ENCODE data around the gene CCNB1.
"Not testable (repeated sequence)": the region's sequence is repeated elsewhere in the genome, so short reads cannot be mapped to it uniquely, and the experiment has no call there.

The CCNB1 gene

DNA sequence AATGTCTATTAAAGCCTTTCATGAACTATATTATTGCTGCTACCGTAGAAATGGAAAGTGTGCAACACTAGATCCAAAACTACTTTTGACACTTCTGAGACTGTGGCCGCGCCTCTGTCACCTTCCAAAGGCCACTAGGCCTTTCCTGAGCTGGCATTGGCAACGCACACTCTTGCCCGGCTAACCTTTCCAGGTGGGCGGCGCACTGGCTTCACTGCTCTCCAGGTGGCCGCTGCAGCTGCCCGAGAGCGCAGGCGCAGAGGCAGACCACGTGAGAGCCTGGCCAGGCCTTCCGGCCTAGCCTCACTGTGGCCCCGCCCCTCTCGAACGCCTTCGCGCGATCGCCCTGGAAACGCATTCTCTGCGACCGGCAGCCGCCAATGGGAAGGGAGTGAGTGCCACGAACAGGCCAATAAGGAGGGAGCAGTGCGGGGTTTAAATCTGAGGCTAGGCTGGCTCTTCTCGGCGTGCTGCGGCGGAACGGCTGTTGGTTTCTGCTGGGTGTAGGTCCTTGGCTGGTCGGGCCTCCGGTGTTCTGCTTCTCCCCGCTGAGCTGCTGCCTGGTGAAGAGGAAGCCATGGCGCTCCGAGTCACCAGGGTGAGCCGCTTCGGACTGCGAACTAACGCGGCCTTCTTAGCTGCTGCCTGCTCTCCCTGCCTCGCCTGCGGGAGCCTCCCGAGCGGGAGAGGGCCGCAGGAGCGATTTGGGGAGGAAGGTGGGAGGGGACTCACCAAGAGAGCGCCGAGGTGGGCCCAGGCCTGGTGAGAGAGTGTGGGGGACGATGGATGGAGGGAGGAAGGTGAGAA lies at the start of gene CCNB1:
Gene CCNB1 (plus strand): TSS at position 465 of the 807 bp plus-strand sequence. CDS start 113 bp downstream, at position 578.
- peak; percentile 93 to 96 for DNase-seq (ENCODE audit: low read depth in 1 of 2, low spot score in 1 of 2)

DNA sequence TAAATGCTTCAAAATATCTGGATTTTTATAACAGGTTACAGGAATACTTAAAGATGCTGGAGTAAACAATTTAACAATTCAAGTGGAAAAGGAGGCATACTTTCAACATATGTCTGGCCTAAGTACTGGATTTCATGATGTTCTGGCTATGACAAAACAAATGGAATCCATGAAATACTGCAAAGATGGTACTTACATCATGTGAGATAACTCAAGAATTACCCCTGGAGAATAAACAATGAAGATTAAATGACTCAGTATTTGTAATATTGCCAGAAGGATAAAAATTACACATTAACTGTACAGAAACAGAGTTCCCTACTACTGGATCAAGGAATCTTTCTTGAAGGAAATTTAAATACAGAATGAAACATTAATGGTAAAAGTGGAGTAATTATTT lies 37.5 kb upstream of the CCNB1 start:
- no peak for DNase-seq (ENCODE audit: low read depth in 1 of 2, low spot score in 1 of 2)

- no peak for DNase-seq (ENCODE audit: low read depth in 1 of 2, low spot score in 1 of 2)
Observed at GRCh38 chr5:69130241-69130640, 36.7 kb upstream of the CCNB1 start.

- no peak for DNase-seq (ENCODE audit: low read depth in 1 of 2, low spot score in 1 of 2)
Observed at GRCh38 chr5:69131304-69131703, 35.6 kb upstream of the CCNB1 start.

GRCh38 chr5:69134126-69134525 lies 32.8 kb upstream of the CCNB1 start:
- DNase-seq (ENCODE audit: low read depth in 1 of 2, low spot score in 1 of 2), result no peak

DNA sequence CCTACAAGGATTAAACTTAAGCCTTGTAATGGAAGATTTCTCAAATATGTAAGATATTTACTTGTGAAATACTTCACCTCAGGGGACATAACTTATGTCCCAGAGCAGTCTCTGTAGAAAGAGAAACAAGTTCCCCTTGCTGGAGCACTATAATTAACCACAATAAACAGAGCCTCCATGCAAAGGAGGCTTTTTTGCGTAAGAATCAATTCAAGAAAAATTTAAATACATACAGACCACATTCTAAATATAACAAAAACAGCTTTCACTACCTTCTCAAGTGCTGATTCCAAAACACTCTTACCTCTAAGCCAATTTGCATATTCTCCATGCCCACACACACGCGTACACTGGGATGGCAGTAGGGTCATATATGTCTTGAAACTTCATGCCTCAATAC lies 30.7 kb upstream of the CCNB1 start:
- DNase-seq (ENCODE audit: low read depth in 1 of 2, low spot score in 1 of 2), result no peak

DNA sequence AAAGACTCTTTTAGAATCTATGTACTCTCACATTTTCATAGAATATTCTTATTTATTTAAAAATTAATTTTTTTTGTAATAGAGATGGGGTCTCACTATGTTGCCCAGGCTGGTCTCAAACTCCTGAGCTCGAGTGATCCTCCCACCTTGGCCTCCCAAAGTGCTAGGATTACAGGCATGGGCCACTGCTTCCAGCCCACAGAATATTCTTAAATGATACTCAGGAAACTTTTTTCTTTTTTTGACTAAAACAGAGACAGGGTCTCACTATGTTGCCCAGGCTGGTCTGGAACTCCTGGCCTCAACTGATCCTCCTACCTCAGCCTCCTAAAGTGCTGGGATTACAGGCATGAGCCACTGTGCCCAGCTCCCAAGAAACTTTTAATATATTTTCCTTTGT lies 29.7 kb upstream of the CCNB1 start:
- DNase-seq (ENCODE audit: low read depth in 1 of 2, low spot score in 1 of 2), result not testable (repeated sequence)

DNA sequence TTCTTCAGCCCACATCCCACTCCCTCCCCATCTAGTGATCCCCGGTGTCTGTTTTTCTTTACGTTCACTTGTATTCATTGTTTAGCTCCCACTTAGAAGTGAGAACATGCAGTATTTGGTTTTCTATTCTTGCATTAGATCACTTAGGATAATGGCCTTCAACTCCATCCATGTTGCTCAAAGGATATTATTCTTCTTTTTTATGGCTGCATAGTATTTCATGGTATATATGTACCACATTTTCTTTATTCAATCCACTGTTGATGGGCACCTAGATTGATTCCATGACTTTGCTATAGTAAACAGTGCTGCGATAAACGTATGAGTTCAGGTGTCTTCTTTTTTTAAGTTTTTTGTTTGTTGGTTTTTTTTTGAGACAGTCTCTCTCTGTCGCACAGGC lies 29.1 kb upstream of the CCNB1 start:
- DNase-seq (ENCODE audit: low read depth in 1 of 2, low spot score in 1 of 2), result no peak

GRCh38 chr5:69138766-69139165 lies 28.2 kb upstream of the CCNB1 start:
- no peak for DNase-seq (ENCODE audit: low read depth in 1 of 2, low spot score in 1 of 2)

DNA sequence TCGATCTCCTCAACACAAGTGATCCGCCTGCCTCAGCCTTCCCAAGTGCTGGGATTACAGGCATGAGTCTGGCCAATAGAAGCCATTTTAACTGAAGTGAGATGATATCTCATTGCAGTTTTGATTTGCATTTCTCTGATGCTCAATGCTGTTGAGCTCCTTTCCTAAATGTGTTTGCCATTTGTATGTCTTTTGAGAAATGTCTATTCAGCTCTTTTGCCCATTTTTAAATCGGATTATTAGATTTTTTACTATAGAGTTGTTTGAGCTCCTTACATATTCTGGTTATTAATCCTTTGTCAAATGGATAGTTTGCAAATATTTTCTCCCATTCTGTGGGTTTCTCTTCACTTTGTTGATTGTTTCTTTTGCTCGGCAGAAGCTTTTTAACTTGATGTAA lies 26.7 kb upstream of the CCNB1 start:
- DNase-seq (ENCODE audit: low read depth in 1 of 2, low spot score in 1 of 2), result not testable (repeated sequence)

DNA sequence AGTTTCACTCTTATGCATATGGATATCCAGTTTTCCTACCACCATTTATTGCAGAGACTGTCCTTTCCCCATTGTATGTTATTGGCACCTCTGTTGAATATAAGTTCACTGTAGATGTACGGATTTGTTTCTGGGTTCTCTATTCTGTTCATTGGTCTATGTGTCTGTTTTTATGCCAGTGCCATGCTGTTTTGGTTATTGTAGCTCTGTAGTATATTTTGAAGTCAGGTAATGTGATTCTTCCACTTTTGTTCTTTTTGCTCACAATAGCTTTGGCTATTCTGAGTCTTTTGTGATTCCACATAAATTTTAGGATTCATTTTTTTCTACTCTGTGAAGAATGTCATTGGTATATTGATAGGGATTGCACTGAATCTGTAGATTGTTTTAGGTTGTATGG lies 26.1 kb upstream of the CCNB1 start:
- no peak for DNase-seq (ENCODE audit: low read depth in 1 of 2, low spot score in 1 of 2)

DNA sequence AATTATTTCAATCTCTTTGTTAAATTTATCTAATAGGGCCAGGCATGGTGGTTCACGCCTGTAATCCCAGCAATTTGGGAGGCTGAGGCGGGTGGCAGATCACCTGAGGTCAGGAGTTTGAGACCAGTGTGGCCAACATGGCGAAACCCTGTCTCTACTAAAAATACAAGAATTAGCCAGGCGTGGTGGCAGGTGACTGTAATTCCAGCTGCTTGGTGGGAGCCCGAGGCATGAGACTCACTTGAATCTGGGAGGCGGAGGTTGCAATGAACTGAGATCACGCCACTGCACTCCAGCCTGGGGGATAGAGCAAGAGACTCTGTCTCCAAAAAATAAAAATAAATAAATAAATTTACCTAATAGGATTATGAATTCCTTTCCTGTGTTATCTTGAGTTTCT lies 18.4 kb upstream of the CCNB1 start:
- DNase-seq (ENCODE audit: low read depth in 1 of 2, low spot score in 1 of 2), result not testable (repeated sequence)

DNA sequence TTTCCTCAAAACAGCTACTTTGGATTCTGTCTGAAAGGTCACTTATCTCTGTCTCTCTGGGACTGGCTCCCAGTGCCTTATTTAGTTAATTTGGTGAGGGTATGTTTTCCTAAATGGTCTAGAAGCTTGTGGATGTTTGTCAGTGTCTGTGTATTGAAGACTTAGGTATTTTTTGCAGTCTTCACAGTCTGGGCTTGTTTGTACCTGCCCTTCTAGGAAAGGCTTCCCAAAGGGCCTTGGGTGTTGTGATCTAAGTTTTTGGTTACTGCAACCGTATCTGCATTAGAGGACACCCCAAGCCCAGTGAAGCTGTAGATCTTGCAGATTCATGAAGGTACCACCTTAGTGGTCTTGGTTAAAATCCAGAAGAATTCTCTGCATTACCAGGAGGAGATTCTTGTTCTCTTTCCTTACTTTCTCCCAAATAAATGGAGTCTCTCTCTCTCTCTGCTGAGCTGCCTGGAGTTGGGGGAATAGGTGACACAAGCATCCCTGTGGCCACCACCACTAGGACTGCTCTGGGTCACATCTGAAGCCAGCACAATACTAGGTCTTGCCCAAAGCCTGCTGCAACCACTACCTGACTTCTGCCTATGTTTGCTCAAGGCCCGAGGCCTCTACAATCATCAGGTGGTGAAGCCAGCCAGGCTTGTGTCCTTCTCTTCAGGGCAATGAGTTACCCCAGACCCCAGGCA lies 17.8 kb upstream of the CCNB1 start:
- DNase-seq (ENCODE audit: low read depth in 1 of 2, low spot score in 1 of 2), result no peak

DNA sequence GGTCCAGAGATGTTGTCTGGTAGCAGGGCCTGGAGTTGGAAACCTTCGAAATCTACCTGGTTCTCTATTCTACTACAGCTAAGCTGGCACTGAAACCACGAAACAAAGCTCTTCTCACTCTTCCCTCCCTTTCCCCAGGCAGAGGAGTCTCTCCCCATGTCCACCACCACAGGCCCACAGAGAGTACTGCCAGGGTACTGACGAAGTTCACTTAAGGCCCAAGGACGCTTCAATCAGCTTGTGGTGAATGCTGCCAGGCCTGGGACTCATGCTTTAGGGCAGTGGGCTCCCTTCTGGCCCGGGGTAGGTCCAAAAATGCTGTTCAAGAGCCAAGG lies 17.3 kb upstream of the CCNB1 start:
- no peak for DNase-seq (ENCODE audit: low read depth in 1 of 2, low spot score in 1 of 2)

- DNase-seq (ENCODE audit: low read depth in 1 of 2, low spot score in 1 of 2), result no peak
Observed at GRCh38 chr5:69152731-69153130, 14.2 kb upstream of the CCNB1 start.

- no peak for DNase-seq (ENCODE audit: low read depth in 1 of 2, low spot score in 1 of 2)
Observed at GRCh38 chr5:69156456-69156855, 10.5 kb upstream of the CCNB1 start.

GRCh38 chr5:69158039-69158438 lies 8.9 kb upstream of the CCNB1 start:
- DNase-seq (ENCODE audit: low read depth in 1 of 2, low spot score in 1 of 2), result no peak

DNA sequence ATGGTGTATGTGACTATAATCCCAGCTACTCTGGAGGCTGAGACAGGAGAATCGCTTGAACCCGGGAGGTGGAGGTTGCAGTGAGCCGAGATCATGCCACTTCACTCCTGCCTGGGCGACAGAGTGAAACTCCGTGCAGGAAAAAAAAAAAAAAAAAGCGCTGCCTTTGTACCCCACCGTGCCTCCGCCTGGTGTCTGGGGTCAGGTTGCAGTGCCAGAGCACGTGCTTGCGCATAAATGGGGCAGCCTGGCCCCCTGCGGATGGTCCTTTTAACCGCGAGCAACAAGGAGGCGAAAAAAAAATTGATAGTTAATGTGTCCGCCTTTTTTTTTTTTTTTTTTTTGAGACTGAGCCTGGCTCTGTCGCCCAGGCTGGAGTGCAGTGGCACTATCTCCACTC lies 6.3 kb upstream of the CCNB1 start:
- DNase-seq (ENCODE audit: low read depth in 1 of 2, low spot score in 1 of 2), result no peak

- DNase-seq (ENCODE audit: low read depth in 1 of 2, low spot score in 1 of 2), result no peak
Observed at GRCh38 chr5:69167493-69167855, 524 bp downstream of the CCNB1 start.

- no peak for DNase-seq (ENCODE audit: low read depth in 1 of 2, low spot score in 1 of 2)
Observed at GRCh38 chr5:69167929-69168328, 979 bp downstream of the CCNB1 start.

GRCh38 chr5:69170495-69170894 lies 3.5 kb downstream of the CCNB1 start:
- no peak for DNase-seq (ENCODE audit: low read depth in 1 of 2, low spot score in 1 of 2)

DNA sequence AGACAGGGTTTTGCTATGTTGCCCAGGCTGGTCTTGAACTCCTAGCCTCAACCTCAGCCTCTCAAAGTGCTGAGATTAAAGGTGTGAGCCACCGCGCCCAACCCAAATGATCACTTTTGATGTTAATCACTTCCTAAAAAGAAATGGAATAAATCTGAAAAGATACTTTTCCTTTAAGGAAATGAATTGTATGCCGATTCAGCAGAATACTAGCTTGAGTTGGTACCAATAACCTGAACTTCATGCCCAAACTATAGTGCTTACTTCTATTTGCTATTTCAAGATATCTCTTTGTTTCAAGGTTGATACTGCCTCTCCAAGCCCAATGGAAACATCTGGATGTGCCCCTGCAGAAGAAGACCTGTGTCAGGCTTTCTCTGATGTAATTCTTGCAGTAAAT lies 4.0 kb downstream of the CCNB1 start:
- DNase-seq (ENCODE audit: low read depth in 1 of 2, low spot score in 1 of 2), result no peak
